ENCODE data around the gene BBIP1.

BBIP1 gene

GRCh38 chr10:110863361-110863760 lies 55.6 kb downstream of the BBIP1 start:
- H3K4me3 ChIP-seq (ENCODE audit: low read depth, low read length), result no peak overlapping the region
- H3K27ac ChIP-seq, result no peak overlapping the region
- no peaks in the 10 kb centered on the region for H3K9me3 ChIP-seq (ENCODE audit: severe bottlenecking)

GRCh38 chr10:110862961-110863360 lies 56.0 kb downstream of the BBIP1 start:
- H3K27me3 ChIP-seq (ENCODE audit: insufficient read depth, low read depth, severe bottlenecking), result no peaks in the 10 kb centered on the region
- H3K9me3 ChIP-seq (ENCODE audit: severe bottlenecking), result no peaks in the 10 kb centered on the region
- no peak for TF ChIP-seq CTCF (IDR thresholded peaks at IDR 0.05; ENCODE audit: low read depth, low read length)
- no peak overlapping the region for H3K27ac ChIP-seq
- no peak for DNase-seq
- H3K36me3 ChIP-seq, result no peaks in the 10 kb centered on the region
- no peak overlapping the region for H3K4me3 ChIP-seq (ENCODE audit: low read depth, low read length)

More at GRCh38 chr10:110863361-110863760, 55.6 kb downstream of the BBIP1 start:
- H3K36me3 ChIP-seq, result no peaks in the 10 kb centered on the region
- H3K27me3 ChIP-seq (ENCODE audit: insufficient read depth, low read depth, severe bottlenecking), result no peaks in the 10 kb centered on the region
- TF ChIP-seq CTCF (IDR thresholded peaks at IDR 0.05; ENCODE audit: low read depth, low read length), result no peak
- DNase-seq, result no peak

- H3K9me3 ChIP-seq (ENCODE audit: severe bottlenecking), result no peaks in the 10 kb centered on the region
- H3K27me3 ChIP-seq (ENCODE audit: insufficient read depth, low read depth, severe bottlenecking), result no peaks in the 10 kb centered on the region
- H3K36me3 ChIP-seq, result no peaks in the 10 kb centered on the region
- no peak overlapping the region for H3K4me3 ChIP-seq (ENCODE audit: low read depth, low read length)
- no peak for DNase-seq
- H3K27ac ChIP-seq, result no peak overlapping the region
- no peak for TF ChIP-seq CTCF (IDR thresholded peaks at IDR 0.05; ENCODE audit: low read depth, low read length)
Measured at GRCh38 chr10:110861930-110862649, 56.9 kb downstream of the BBIP1 start.

- no peak for DNase-seq
- Histone ChIP-seq H3K27ac (no peak overlapping the region), H3K36me3 (no peaks in the 10 kb centered on the region), H3K27me3 (ENCODE audit: insufficient read depth, low read depth, severe bottlenecking) (no peaks in the 10 kb centered on the region), H3K4me3 (ENCODE audit: low read depth, low read length) (no peak overlapping the region), H3K9me3 (ENCODE audit: severe bottlenecking) (no peaks in the 10 kb centered on the region)
- TF ChIP-seq CTCF (IDR thresholded peaks at IDR 0.05; ENCODE audit: low read depth, low read length), result no peak
Measured at GRCh38 chr10:110861476-110861875, 57.5 kb downstream of the BBIP1 start.

- peak; percentile 24 for DNase-seq
- H3K4me3 ChIP-seq (ENCODE audit: low read depth, low read length), result no peak overlapping the region
Measured at GRCh38 chr10:110860576-110861241, 58.3 kb downstream of the BBIP1 start.

More at GRCh38 chr10:110860576-110861241, 58.3 kb downstream of the BBIP1 start:
- no peaks in the 10 kb centered on the region for H3K36me3 ChIP-seq
- no peaks in the 10 kb centered on the region for H3K27me3 ChIP-seq (ENCODE audit: insufficient read depth, low read depth, severe bottlenecking)
- H3K9me3 ChIP-seq (ENCODE audit: severe bottlenecking), result no peaks in the 10 kb centered on the region
- no peak overlapping the region; the same call in 1 of the 2 replicates for H3K27ac ChIP-seq
- TF ChIP-seq CTCF (IDR thresholded peaks at IDR 0.05; ENCODE audit: low read depth, low read length), result no peak
